CD4-positive, alpha-beta T cell treated with Interleukin-17A for 4 hours (primary cell): Measurements from ENCODE around the gene SUPT20H.

Source experiments
- DNase-seq: peaks from one replicate; pipeline ENCODE4 v3.0.0-alpha.2; 2020; ENCODE audit warnings: mixed read lengths

Gene SUPT20H

GRCh38 chr13:37058910-37059847 is at the start of gene SUPT20H:
TSS of gene SUPT20H (minus strand) at chr13:37059688. CDS start at chr13:37051490, 8,198 bp downstream.
- DNase-seq: peak; percentile 96

GRCh38 chr13:37109051-37109678 is 49.7 kb upstream of the SUPT20H start:
- DNase-seq: no peak

GRCh38 chr13:37107868-37108267 is 48.4 kb upstream of the SUPT20H start:
- no peak for DNase-seq

GRCh38 chr13:37107456-37107855 is 48.0 kb upstream of the SUPT20H start:
- no peak for DNase-seq

- no peak for DNase-seq
Observed at GRCh38 chr13:37106642-37107041, 47.2 kb upstream of the SUPT20H start.

GRCh38 chr13:37105251-37105714 is 45.8 kb upstream of the SUPT20H start, which contains the start of gene CSNK1A1L:
TSS of gene CSNK1A1L (minus strand) at chr13:37105664. CDS start at chr13:37105256, 408 bp downstream.
- no peak for DNase-seq

- no peak for DNase-seq
Observed at GRCh38 chr13:37102896-37103295, 43.4 kb upstream of the SUPT20H start.

GRCh38 chr13:37101201-37101600 is 41.7 kb upstream of the SUPT20H start:
- DNase-seq: no peak

GRCh38 chr13:37100731-37101130 is 41.2 kb upstream of the SUPT20H start:
- no peak for DNase-seq

- no peak for DNase-seq
Observed at GRCh38 chr13:37097076-37097475, 37.6 kb upstream of the SUPT20H start.

- DNase-seq: no peak
Observed at GRCh38 chr13:37094840-37095239, 35.4 kb upstream of the SUPT20H start.

GRCh38 chr13:37094099-37094498 is 34.6 kb upstream of the SUPT20H start:
- DNase-seq: no peak

- no peak for DNase-seq
Observed at GRCh38 chr13:37091835-37092234, 32.3 kb upstream of the SUPT20H start.

GRCh38 chr13:37090912-37091311 is 31.4 kb upstream of the SUPT20H start:
- no peak for DNase-seq

- no peak for DNase-seq
Observed at GRCh38 chr13:37089495-37089894, 30.0 kb upstream of the SUPT20H start.

GRCh38 chr13:37087486-37087885 is 28.0 kb upstream of the SUPT20H start:
- DNase-seq: no peak

GRCh38 chr13:37085606-37086005 is 26.1 kb upstream of the SUPT20H start:
- no peak for DNase-seq

- no peak for DNase-seq
Observed at GRCh38 chr13:37076818-37077217, 17.3 kb upstream of the SUPT20H start.

- DNase-seq: no peak
Observed at GRCh38 chr13:37075164-37075563, 15.7 kb upstream of the SUPT20H start.

GRCh38 chr13:37074703-37075102 is 15.2 kb upstream of the SUPT20H start:
- DNase-seq: no peak

GRCh38 chr13:37072024-37072423 is 12.5 kb upstream of the SUPT20H start:
- DNase-seq: no peak

- DNase-seq: no peak
Observed at GRCh38 chr13:37070956-37071355, 11.5 kb upstream of the SUPT20H start.

GRCh38 chr13:37070145-37070695 is 10.7 kb upstream of the SUPT20H start:
- no peak for DNase-seq
